Activated CD4-positive, CD25-positive, alpha-beta regulatory T cell treated with anti-CD3 and anti-CD28 coated beads, Interleukin-2, amount 50 U/mL, for 72 hours (primary cell): Measurements from ENCODE around the gene ECSCR.

Source experiments
- DNase-seq: peaks from one replicate; pipeline ENCODE4 v3.0.0; 2021

ECSCR gene

GRCh38 chr5:139473105-139473504 is 10.6 kb upstream of the ECSCR start:
- DNase-seq = no peak

DNA sequence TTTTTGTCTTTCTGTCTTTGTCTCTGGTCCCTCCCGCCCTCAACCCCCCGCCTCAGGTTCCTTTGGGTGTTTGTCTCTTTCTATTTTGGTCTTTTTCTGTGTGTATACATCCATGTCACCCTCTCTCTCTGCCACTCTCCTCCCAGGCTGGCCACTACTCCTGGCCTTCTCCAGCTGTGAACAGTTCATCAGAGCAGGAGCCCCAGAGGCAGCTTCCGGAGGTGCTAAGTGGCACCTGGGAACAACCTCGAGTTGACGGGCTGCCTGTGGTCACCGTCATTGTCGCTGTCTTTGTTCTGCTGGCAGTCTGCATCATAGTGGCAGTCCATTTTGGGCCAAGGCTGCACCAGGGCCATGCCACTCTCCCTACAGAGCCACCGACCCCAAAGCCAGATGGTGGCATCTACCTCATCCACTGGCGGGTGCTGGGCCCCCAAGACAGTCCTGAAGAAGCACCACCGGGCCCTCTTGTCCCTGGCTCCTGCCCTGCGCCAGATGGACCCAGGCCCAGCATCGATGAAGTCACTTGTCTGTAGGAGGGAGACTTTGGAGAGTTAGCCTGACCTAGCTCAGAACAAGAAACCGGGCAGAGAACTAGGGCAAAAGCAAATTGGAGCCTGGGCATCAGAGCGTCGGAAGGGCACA is 10.0 kb upstream of the ECSCR start:
- DNase-seq = no peak

- DNase-seq = peak; percentile 46
Measured at GRCh38 chr5:139470821-139471300, 8.3 kb upstream of the ECSCR start, which contains the start of gene SMIM33. Gene SMIM33, plus strand, starts transcription at chr5:139471004. Its CDS starts 118 bp downstream, at chr5:139471122.

GRCh38 chr5:139468421-139468931 is 5.9 kb upstream of the ECSCR start:
- DNase-seq = no peak

DNA sequence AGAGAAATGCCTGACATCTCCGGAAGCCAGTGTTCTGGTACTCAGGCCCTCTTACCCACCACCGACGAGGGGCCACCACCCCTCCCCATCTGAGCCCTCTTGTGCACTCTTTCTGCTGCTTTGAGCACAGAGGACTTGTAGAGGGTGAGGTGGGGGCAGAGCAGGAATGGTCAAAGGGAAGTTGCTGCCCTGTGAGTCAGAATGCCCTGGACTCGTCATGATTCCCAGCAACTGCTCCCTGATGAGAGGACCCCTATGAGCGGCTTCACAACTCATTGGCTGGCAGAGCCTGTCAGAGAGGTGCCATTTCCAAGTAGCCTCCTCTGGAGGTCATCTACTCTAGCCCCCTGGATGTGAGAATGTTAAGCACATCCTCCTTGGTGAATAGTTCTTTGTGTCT is 845 bp downstream of the ECSCR start:
- DNase-seq = no peak

GRCh38 chr5:139461176-139461575 is 1.4 kb downstream of the ECSCR start:
- DNase-seq = no peak

- no peak for DNase-seq
Measured at GRCh38 chr5:139460455-139460854, 2.1 kb downstream of the ECSCR start.

DNA sequence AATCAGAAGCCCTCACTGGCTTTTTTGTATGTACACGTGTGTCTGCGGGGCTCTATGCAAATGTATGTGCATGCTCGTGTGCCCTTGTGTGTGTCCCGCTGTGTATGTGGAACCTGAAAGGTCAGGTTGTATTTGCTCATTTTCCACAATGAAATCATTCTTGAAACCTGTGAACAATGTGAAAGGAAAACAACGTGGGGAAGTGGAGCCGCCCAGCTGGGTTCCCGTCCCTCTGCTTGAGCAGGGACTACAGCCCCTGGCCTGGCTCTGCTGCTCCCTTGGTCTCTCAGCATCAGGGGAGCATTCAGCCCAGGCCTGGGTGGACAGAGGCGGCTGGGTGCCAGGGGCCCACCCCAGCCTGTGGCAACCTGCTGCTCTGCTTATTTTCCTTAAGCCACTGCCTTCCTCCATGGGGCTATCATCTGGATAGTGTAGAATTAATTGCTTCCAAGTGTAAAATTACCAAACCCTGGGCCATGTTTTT is 3.0 kb downstream of the ECSCR start:
- DNase-seq = no peak

DNA sequence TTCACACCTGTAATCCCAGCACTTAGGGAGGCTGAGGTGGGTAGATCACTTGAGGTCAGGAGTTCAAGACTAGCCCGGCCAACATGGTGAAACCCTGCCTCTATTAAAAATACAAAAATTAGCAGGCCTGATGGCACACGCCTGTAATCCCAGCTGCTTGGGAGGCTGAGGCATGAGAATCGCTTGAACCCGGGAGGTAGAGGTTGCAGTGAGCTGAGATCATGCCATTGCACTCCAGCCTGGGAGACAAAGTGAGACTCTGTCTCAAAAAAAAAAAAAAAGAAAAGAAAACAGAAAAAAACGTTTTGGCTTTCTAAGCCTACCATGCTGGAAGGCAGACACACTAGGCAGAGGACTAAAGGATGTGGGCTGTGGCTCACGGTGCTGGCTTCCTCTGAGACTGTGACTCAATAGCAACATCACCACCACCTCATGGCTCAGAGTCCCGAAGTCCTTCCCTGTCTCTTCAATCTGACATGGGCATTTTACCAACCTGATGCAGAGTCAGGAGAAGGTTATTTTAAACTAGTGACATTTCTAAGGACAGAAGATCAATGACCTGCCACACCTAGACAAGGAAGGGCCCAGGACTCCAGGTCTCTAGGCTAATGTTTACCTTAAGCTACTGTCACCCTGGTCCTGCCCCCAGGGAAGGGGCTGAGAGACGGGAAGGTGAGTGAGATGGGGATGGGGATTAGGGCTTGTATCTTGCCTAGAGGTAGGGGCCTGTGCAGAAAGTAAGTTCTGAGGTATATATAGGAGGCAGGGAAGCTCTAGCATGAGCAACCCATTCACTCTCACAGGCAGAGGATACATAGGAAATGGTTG is 3.7 kb downstream of the ECSCR start:
- DNase-seq = peak; percentile 64

DNA sequence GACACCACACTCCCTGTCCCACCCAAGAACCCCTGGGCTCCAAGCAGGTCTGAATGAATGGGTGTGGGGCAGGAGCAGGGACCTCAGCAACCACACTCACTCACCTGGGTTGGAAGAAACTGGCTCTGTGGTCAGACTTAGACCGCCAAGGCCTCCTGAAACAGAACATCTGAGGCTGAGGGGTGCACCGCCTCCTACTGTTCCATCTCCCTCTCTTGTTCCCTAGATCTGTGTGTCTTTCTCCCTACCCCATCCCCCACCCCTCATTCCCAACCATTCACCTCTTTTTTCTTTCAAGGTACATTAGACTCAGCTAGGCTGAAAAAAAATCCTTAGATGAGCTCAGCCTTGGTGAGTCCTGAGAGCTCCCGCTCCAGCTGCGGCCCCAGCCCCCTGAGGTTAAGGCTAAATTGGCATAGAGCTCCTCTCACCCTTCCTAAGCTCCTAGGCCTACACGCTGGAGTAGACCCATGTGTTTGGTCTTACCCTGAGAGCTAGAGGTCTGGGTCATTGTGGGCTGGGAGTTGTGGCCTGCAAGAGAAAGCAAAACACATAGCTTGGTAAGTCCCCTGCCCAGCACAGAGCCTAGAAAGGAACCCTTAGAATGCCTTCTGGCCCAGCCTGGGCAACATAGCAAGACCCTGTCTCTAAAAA is 4.8 kb downstream of the ECSCR start:
- no peak for DNase-seq

GRCh38 chr5:139457241-139457640 is 5.3 kb downstream of the ECSCR start:
- DNase-seq = no peak

- DNase-seq = no peak
Measured at GRCh38 chr5:139456776-139457175, 5.8 kb downstream of the ECSCR start.

DNA sequence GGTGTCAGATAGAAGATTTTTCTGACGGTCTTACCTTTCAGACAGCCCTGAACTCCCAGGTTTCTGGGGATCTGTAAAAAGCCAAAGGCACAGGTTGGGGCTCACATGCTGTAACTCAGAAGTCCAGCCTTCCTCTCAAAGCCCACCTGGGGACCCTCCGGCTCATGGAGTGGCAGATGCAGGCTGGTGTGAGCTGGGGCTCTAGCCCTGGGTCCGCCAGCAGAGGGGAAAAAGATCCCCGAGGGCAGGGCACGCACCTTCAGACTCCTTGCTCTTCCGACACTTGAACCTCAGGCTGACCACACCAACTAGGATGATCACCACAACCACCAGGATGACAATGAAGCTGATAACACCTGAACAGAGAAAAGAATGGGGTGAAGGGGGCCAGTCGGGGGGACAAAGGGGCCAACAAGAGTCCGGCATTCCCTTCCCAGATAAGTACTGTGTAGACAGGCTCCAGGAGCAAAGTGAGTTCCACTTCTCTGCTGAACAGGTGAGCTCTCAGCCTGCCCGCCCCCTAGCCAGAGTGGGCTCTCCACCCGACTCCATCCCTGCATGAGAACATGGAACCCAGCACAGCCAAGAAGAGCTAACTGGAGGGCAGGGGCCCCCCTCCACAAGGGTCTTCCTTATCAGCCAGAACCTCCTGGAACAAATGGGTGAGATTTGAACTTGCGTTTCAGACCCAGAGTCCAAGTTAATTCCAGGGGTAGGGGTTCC is 7.8 kb downstream of the ECSCR start:
- DNase-seq = no peak

DNA sequence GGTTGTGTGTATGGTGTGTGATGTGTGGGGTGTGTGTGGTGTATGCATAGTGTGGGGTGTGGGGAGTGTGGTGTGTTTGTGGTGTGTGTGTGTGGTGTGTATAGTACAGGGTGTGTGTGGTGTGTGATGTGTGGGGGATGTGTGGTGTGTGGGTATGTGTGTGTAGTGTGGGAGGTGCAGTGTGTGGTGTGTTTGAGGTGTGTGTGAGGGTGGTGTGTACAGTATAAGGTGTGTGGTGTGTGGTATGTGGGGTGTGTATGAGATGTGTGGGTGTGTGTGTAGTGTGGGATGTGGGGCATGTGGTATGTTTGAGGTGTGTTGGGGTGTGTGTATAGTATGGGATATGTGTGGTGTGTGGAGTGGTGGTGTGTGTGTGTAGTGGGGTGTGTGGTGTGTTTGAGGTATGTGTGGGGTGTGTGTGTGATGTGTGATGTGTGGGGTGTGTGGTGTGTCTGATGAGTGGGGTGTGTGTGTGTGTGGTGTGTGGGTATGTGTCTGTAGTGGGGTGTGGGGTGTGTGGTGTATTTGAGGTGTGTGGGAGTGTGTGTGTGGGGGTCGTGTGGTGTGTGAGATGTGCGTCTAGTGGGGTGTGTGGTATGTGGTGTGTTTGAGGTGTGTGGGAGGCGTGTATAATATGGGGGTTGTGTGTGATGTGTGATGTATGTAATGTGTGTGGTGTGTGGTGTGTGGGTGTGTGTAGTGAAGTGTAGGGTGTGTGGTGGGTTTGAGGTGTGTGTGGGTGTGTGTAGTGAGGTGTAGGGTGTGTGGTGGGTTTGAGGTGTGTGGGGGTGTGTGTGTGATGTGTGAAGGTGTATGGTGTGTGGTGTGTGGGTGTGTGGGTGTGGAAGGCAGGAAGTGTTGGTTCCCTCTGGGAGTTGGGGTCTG is 8.6 kb downstream of the ECSCR start:
- no peak for DNase-seq

DNA sequence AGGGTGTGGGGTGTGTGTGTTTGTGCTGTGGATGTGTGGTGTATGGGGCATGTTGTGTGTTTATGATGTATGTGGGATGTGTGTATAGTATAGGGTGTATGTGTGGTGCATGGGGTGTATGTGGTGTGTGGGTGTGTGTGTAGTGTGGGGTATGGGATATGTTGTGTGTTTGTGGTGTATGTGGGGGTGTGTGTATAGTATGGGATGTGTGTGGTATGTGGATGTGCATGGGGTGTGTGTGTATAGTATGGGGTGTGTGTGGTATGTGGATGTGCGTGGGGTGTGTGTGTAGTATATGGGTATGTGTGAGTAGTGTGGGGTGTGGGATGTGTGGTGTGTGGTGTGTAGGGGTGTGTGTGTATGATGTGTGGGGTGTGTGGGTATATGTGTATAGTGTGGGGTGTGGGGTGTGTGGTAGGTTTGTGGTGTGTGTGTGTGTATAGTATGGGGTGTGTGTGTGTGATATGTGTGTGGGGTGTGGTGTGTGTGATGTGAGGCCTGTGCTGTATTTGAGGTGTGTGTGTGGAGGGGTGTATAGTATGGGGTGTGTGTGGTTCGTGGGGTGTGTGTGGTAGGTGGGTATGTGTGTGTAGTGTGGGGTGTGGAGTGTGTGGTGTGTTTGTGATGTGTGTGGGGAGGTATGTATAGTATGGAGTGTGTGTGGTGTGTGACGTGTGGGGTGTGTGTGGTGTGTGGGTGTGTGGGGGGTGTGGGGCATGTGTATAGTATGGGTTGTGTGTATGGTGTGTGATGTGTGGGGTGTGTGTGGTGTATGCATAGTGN is 10.5 kb downstream of the ECSCR start:
- no peak for DNase-seq

GRCh38 chr5:139451176-139451575 is 11.4 kb downstream of the ECSCR start:
- no peak for DNase-seq

DNA sequence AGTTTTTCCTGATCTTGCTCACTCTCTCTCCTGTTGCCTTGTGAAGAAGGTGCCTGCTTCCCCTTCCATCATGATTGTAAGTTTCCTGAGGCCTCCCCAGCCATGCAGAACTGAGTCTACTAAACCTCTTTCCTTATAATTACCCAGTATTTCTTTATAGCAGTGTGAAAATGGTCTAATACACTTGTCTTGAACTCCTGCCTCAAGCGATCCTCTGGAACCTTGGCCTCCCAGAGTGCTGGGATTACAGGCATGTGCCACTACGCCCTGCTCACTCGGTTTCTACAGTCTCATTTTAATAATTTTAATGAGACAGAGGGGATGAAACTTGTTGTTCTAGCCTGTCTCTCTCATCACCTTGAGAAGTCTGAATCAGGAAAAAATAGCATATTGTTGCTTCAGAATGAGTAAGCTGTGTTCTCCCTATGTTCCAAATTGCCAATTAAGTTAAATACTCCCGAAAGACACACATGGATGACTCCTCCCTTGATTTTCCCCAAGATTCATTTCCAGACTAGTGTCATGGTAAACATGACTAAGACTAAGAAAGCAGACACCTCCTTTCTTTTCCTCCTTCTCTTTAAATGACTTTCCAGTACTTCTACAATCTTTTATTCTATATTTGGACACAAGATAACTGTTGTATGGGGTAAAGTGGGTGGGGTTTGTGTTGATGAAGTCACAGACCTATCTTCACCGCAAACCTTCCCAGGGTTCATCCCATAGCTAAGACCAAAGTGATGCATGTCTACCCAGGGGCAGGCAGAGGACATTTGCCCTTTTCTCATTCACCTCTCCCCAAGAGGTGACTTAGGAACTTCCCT is 15.4 kb downstream of the ECSCR start:
- DNase-seq = no peak

GRCh38 chr5:139445325-139446170 is 17.0 kb downstream of the ECSCR start:
- DNase-seq = no peak
